HG03432 (cell line): Measurements from ENCODE around the gene MARCKSL1.
A peak's percentile ranks its signal among the peaks of the same experiment; 100 is the strongest.
"Not testable (repeated sequence)": the region's sequence is repeated elsewhere in the genome, so short reads cannot be mapped to it uniquely, and the experiment has no call there.

Experiments
- ATAC-seq: cut with Tn5 transposase; IDR thresholded peaks from one replicate; pipeline ENCODE4 v1.9.1; 2021; ENCODE audit warnings: mild to moderate bottlenecking, moderate library complexity; ENCODE audit not compliant: unreplicated experiment

The MARCKSL1 gene

GRCh38 chr1:32335790-32336590, at the start of gene MARCKSL1:
MARCKSL1 (minus strand) TSS chr1:32336233; CDS start chr1:32336033, 200 bp downstream.
- ATAC-seq = peak; percentile 52

DNA sequence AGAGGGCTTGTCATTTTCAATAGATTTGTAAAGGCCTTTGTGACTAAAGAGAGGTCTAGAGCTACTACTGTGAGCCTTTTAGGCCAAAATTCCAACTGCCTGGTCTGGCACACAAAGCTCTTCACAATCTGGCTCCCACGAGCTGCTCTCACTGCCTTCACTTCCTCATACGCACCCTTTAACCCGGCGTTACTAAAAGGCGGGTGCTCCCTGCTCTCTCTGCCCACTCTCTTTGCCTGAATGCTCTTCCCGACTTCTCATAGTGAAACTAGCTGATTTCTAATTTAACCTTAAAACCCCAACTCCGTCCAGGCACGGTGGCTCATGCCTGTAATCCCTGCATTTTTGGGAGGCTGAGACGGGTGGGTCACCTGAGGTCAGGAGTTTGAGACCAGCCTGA, 44.0 kb upstream of the MARCKSL1 start:
- no peak for ATAC-seq

DNA sequence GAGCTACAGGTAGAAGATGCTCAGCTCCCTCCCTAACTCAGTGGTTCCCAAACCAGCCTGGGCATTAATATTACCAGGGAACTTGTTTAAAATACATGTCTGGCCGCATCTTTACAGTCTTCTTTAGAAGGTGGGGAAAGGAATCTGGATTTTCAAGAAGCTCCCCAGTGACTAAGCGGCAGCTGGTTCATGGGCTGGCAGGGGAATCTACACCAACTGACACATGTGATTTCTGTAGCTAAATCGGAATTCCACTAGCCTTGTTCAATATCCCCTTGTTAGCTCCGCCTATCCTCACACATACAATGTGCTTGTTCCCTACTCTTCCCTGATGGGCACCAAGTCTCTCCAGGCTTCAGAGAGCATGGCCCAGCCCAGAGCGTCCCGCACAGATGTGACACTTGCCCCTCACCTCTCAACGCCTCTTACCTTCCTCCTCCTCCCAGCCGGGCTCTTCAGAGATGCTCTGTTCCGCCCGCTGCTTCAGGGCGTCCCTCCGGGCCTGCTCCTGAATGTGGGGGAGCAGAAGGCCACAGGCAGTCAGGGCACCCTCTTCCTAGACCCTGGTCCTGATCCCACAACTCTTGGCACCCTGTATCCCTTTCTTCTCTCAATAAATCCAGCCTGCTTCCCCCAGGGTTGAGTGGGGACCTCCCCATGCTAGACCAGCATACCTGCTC, 41.6 kb upstream of the MARCKSL1 start:
- no peak for ATAC-seq

DNA sequence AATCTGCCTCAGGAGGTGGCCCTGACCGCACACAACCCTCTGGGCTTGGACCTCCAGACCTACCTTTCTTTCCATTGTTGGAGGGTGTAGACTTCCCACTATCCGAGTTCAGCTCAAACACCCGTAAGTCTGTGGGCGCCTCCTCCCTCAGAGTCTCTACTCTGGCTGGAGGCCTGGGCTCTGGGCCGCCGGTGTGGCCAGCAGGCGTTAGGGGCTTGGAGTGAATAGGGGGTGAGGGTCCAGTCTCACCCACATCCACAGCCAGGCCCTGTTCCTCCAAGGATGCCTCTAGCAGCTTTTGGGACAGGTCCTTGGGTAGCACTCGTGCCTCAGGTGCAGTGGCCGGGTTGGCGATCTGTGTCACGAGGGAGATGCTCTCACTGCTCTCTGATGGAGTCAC, 40.2 kb upstream of the MARCKSL1 start:
- no peak for ATAC-seq

- ATAC-seq = no peak
These were observed 38.1 kb upstream of the MARCKSL1 start for GRCh38 chr1:32373996-32374592.

GRCh38 chr1:32372149-32372756, 36.2 kb upstream of the MARCKSL1 start:
- ATAC-seq = no peak

DNA sequence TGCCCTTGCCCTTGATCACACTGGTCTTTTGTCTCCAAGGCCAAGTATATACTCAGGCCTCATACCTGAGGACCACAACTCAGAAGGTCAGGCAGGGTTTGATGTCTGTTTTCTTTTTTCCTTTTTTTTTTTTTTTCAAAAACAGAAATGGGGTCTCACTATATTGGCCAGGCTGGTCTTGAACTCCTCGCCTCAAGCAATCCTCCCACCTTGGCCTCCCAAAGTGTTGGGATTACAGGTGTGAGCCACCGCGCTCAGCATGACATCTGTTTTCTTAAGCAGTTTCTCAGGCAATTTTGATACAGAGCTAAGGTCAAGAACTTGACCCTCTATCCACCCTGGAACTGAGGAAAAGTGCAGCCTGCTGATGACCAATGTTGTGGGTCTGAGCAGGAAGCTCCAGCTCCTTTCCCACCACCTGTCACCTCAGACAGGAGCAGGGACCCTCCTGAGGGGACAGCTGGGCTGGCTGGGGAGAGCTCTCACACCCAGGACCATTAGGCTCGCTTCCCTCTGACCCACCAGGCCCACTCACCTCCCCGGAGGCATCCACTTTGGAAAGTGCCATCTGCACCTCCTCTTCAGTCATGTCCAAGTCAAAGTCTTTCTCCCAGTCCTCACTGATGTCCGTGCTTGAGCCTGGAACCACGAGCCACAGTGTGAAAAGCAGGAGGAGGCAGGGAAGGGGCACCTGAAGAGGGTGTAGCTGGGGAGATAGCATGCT, 32.0 kb upstream of the MARCKSL1 start:
- no peak for ATAC-seq

GRCh38 chr1:32365445-32365844, 29.4 kb upstream of the MARCKSL1 start:
- no peak for ATAC-seq

- ATAC-seq = no peak
These were observed 28.8 kb upstream of the MARCKSL1 start for GRCh38 chr1:32364836-32365235.

GRCh38 chr1:32363713-32364112, 27.7 kb upstream of the MARCKSL1 start:
- ATAC-seq = no peak

GRCh38 chr1:32362474-32363313, 26.7 kb upstream of the MARCKSL1 start, which contains the start of the genes FAM229A and TSSK3:
FAM229A (minus strand) TSS chr1:32362485; CDS start chr1:32362091, 394 bp downstream.
TSSK3 (plus strand) TSS chr1:32362539; CDS start chr1:32362702, 163 bp downstream.
- ATAC-seq = no peak

DNA sequence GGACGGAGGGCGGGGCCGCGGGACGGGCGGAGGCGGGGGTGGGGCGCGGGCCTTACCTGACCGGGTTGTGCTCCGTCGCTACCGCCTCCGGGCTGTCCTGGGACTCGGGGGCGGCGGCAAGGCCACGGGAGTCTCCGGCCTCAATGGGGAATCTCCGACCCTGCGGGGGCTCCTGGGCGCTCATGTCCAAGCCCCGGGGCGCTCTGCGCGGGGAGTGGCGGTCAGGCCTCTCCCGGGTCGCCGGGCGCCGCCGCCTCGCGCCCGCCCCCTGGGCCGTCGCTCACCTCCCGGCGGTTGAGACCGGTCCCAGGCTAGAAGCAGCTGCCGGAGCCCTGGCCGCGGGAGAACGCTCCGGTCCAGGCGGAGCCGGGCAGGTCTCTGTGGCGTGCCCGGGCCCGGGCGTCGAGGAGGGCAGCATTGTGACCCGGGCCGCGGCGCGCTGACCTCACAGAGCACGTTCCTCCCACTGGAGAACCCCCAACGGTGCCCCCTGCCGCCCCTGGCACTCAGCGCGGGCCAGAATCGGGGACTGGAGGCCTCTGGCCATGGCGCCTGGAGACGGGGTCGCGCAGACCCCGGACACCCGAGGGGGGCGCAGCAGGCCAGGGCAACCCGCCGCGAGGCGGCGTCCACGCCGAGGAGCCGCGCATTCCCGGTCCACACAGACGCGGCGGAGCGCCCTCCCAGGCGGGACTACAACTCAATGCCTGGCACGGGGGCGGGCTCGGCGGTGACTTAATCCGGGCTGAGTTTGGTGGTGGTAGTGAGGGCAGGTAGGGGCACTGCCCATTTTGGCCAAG, 25.8 kb upstream of the MARCKSL1 start:
- ATAC-seq = no peak

DNA sequence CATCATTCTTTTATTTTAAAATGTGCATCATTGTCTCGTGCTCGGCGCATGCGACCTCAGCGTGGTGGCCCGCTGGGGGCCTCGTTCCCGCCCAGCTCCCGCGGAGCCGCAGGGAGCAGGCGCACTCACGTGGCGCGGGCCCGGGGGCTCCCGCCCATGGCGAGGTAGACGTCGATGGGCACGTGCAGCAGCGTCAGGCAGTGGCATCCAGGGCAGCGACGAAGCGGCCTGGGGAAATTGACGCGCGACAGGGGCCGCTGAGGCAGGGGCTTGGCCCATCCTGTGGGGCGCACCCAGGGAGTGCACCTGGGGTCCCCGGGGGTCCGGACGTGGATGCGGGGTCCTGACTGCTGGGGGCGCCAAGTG, 25.3 kb upstream of the MARCKSL1 start:
- ATAC-seq = no peak

GRCh38 chr1:32358435-32358834, 22.4 kb upstream of the MARCKSL1 start:
- no peak for ATAC-seq

DNA sequence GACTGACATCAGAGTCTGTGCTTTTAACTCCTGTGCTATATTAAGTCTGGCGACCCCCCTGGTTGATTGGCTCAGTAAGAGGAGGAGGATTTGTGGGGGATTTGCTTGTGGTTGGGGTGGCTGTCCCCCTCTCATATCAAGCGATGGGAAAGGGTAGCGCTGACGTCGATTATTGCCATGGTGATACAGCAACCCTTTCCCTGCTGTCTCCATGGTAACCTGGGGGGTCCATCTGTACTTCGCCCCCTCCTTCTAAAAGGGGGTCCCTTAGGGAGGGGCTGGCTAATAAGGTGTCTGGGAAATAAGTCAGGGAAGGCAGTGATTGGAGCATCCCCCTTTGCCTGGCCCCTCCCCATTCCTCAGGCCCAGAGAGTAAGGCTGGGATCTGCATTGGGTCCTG, 21.6 kb upstream of the MARCKSL1 start:
- no peak for ATAC-seq

- no peak for ATAC-seq
These were observed 20.4 kb upstream of the MARCKSL1 start for GRCh38 chr1:32356478-32356877.

- not testable (repeated sequence) for ATAC-seq
These were observed 19.7 kb upstream of the MARCKSL1 start for GRCh38 chr1:32355778-32356177.

GRCh38 chr1:32353886-32354570, 18.0 kb upstream of the MARCKSL1 start:
- no peak for ATAC-seq
